Activated CD8-positive, alpha-beta memory T cell treated with anti-CD3 and anti-CD28 coated beads for 1 hour (primary cell): ENCODE results near the gene SPRY4.
"Not testable (repeated sequence)": the region's sequence is repeated elsewhere in the genome, so short reads cannot be mapped to it uniquely, and the experiment has no call there.

ENCODE experiments used
- DNase-seq, 2 donors: peaks; one replicate each; pipeline ENCODE4 v3.0.0-alpha.2; 2020; ENCODE audit warnings: low read depth in 1 of 2; ENCODE audit errors: extremely low read depth in 1 of 2

Gene SPRY4

DNA sequence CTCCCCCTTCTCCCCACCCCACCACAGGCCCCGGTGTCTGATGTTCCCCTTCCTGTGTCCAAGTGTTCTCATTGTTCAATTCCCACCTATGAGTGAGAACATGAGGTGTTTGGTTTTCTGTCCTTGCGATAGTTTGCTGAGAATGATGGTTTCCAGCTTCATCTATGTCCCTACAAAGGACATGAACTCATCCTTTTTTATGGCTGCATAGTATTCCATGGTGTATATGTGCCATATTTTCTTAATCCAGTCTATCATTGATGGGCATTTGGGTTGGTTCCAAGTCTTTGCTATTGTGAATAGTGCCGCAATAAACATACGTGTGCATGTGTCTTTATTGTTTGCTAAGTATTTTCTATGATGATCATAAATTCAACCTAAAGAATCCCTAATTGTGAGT, 60.7 kb downstream of the SPRY4 start:
- not testable (repeated sequence) for DNase-seq

DNA sequence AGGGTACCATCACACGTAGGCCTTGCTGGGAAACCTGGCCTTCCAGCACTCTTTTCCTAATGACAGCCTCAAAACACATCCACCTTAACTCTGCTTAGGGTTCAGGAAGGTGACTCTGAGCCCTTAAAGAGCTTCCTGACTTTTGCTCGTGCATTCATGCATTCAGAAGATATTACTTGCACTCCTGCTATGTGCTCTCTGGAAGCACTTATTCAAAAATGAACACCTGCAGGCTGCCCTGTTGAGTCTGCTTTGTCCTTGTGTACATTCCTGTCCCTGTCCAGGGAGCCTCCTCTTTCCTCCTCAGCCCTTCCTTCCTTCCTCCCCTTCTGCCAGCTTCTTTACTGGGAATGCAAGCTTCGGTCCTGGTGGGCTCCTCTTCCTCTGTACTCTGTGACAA, 61.5 kb downstream of the SPRY4 start:
- no peak for DNase-seq

DNA sequence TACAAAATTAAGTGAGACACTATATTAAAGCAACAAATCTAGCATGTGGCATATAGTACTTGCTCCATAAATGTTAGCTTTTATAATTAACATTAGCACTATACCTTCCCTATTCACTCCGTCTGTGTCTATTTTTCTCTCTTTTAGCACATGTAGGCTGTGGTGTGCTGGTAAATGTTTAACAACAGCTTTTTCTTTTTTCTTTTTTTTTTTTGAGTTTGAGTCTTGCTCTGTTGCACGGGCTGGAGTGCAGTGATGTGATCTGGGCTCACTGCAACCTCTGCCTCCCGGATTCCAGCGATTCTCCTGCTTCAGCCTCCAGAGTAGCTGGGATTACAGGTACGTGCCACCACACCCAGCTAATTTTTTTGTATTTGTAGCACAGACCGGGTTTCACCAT, 62.1 kb downstream of the SPRY4 start:
- no peak for DNase-seq
